Ovary (tissue), 9 donors: Measurements from ENCODE around the gene CPA5. TPM values are rescaled to one million over a fixed set of nuclear protein-coding genes. Genes with fewer than 3 reads are reported as not detected.

ENCODE experiments used
- DNase-seq, 5 donors: peaks; one replicate each; pipeline ENCODE4 v3.0.0-alpha.2; 2019 to 2020
- H3K27ac ChIP-seq, 2 donors: fragments of 200-600 bp; one replicate each; pipeline versions ENCODE4 v1.5.1 to v1.8.0; 2019 to 2022
- H3K27me3 ChIP-seq: fragments of 200-600 bp; one replicate; pipeline ENCODE4 v1.8.0; 2022
- H3K36me3 ChIP-seq: fragments of 200-600 bp; sonication (generic); one replicate; pipeline ENCODE4 v1.5.1; 2019
- H3K4me1 ChIP-seq: one replicate; pipeline ENCODE4 v1.8.1; 2013; ENCODE audit warnings: mild to moderate bottlenecking, moderate library complexity; ENCODE audit not compliant: insufficient read depth
- H3K4me3 ChIP-seq: fragments of 200-600 bp; sonication (generic); one replicate; pipeline ENCODE4 v1.5.1; 2017
- H3K9me3 ChIP-seq, 2 donors: fragments of 200-600 bp in 1 of 2; sonication (generic) in 1 of 2; one replicate each; pipeline versions ENCODE4 v1.5.1 to v1.8.1; 2013 to 2019; ENCODE audit warnings: mild to moderate bottlenecking in 1 of 2, moderate library complexity in 1 of 2
- CTCF ChIP-seq, 3 donors: fragments of 450-650 bp in 2 of 3; fragments of 200-600 bp in 1 of 3; IDR thresholded peaks; one replicate each; pipeline versions ENCODE4 v1.5.1 to v1.8.0; 2016 to 2022; ENCODE audit warnings: antibody characterized with exemption in 3 of 3, mild to moderate bottlenecking in 1 of 3
- EP300 ChIP-seq: sonication (generic); formaldehyde crosslinking; IDR thresholded peaks from one replicate; pipeline ENCODE4 v1.6.1; 2017; ENCODE audit warnings: antibody characterized with exemption
- POLR2A ChIP-seq: fragments of 450-650 bp; IDR thresholded peaks from one replicate; pipeline ENCODE4 v1.6.1; 2017; ENCODE audit warnings: antibody characterized with exemption, mild to moderate bottlenecking, moderate library complexity
- WGBS, 3 donors: extraction: QIAGEN DNeasy Blood & Tissue Kit in 1 of 3; methylation state at CpG; one replicate each; pipeline versions ENCODE4 v1.1.5 to v1.1.7; 2013 to 2017; 5-methylcytosine and 5-hydroxymethylcytosine counted together
- intact Hi-C, 4 donors: fragments of 100-400 bp; cut with DNase I; formaldehyde crosslinking; loops; one replicate each; pipeline versions ENCODE4 v1.11.0 to v1.15.1; 2022 to 2023
- polyA plus RNA-seq, 2 donors: library from polyadenylated mRNA; stranded (reverse); fragments of 200-250 nt in 1 of 2; fragments of 350-450 nt in 1 of 2; fragmentation: Illumina TruSeq in 1 of 2; extraction: RNeasy Lipid Tissue Mini Kit (QIAGEN cat#74804) in 1 of 2; gene quantifications; one replicate each; pipeline ENCODE4 v1.2.3, GENCODE V29; 2013 to 2014
- total RNA-seq, 7 donors: library from RNA; depleted of rRNA in 2 of 7; stranded (reverse); fragments of >200 nt in 2 of 7; fragmentation: NEBNext Ultra II Directional in 3 of 7; extraction: Animal tissue kit (Norgen Biotek cat#: 25700) in 3 of 7; gene quantifications; one replicate each; pipeline versions ENCODE4 v1.1.0 to v1.2.4, GENCODE V29; 2016 to 2023
- donor health status: DM: no; HTN: no; CAD: no; lungs with moderate emphysema.
- donor health status: DM: no; HTN: no; CAD: no.
- donor health status: Bipolar disorder and iron deficiency.
- donor health status: DM: yes; HTN: yes; CAD: no.
- donor health status: DM: no; HTN: no; CAD: no.
- donor health status: DM: yes; HTN: yes; CAD: no.

Gene CPA5
- total and polyA plus RNA-seq, 9 donors, result not detected

GRCh38 chr7:130369110-130369711 is 24.6 kb downstream of the CPA5 start:
- Histone ChIP-seq H3K9me3 (no peaks in the 10 kb centered on the region), H3K4me1 (peaks cover 37% of the 10 kb centered on the region), H3K27ac (peak overlapping the region; percentile 25 to 75), H3K27me3 (no peaks in the 10 kb centered on the region), H3K4me3 (no peak overlapping the region), H3K36me3 (no peaks in the 10 kb centered on the region)
- DNase-seq, result peak; percentile 62 to 84 (median 70)
- WGBS, 3 donors, result 16 to 32% (median 24%) methylated on average over 10 of the region's 10 CpGs
- intact Hi-C loops, result no loop called here
- TF ChIP-seq CTCF (IDR thresholded peaks at IDR 0.05) (no peak), EP300 (no peak), POLR2A (no peak)

GRCh38 chr7:130369831-130370550 is 25.4 kb downstream of the CPA5 start:
- TF ChIP-seq POLR2A (no peak), EP300 (no peak), CTCF (IDR thresholded peaks at IDR 0.05) (no peak)
- no peak overlapping the region for H3K4me3 ChIP-seq
- WGBS, 3 donors, result 33 to 54% (median 44%) methylated on average over 3 of the region's 3 CpGs
- no peaks in the 10 kb centered on the region for H3K36me3 ChIP-seq
- no peak for DNase-seq
- peaks cover 41% of the 10 kb centered on the region for H3K4me1 ChIP-seq
- H3K27ac ChIP-seq, result peak overlapping the region in 1 of 2 donors; percentile 66
- intact Hi-C loops, result no loop called here
- H3K9me3 ChIP-seq, result no peaks in the 10 kb centered on the region
- H3K27me3 ChIP-seq, result no peaks in the 10 kb centered on the region

- DNase-seq, result peak in 3 of 5 donors; percentile 65 to 71 (median 67)
Measured at GRCh38 chr7:130371046-130371445, 26.4 kb downstream of the CPA5 start.

More at GRCh38 chr7:130371046-130371445, 26.4 kb downstream of the CPA5 start:
- no peak overlapping the region for H3K4me3 ChIP-seq
- WGBS, 3 donors, result 69 to 73% (median 71%) methylated on average over 3 of the region's 3 CpGs
- H3K4me1 ChIP-seq, result peaks cover 36% of the 10 kb centered on the region
- H3K27ac ChIP-seq, result peak overlapping the region in 1 of 2 donors; percentile 66
- intact Hi-C loops, result no loop called here
- no peaks in the 10 kb centered on the region for H3K36me3 ChIP-seq
- H3K9me3 ChIP-seq, result no peaks in the 10 kb centered on the region
- no peaks in the 10 kb centered on the region for H3K27me3 ChIP-seq
- TF ChIP-seq CTCF (IDR thresholded peaks at IDR 0.05) (no peak), EP300 (no peak), POLR2A (no peak)
